ENCODE results near the gene VN1R5.
"Not testable (repeated sequence)": the region's sequence is repeated elsewhere in the genome, so short reads cannot be mapped to it uniquely, and the experiment has no call there.

Gene VN1R5

DNA sequence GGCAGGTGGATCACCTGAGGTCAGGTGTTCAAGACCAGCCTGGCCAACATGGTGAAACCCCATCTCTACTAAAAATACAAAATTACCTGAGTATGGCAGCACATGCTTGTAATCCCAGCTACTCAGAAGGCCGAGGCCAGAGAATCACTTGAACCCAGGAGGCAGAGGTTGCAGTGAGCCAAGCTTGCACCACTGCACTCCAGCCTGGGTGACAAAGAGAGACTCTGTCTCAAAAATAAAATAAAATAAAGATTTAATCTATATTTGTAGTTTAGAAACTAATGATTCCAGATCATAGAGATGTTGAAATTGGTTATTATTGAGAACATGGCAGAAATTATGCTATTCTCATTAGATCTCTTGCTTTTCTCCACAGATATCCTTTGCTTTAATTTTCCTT is at the start of gene VN1R5:
VN1R5 (plus strand) TSS at position 301 of the 400 bp plus-strand sequence.
- DNase-seq = not testable (repeated sequence)

DNA sequence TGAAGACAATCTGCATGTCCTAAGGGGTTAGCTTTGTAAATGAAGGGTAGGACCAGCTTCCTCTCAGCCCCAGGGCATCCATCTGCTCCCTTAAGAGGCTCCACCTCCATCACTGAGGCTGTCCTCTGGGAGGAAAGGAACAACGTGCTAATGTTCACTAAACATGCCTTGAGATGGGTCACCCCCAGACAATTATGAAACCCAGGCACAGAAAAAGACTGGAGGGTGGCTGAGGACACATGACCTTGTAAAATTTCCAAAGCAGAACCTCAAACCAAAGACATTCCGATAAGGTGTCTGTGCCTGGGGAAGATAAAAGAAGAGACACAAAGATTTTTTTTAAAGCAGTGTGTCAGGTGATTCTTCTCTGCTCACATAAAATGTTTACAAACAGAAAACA is 46.5 kb upstream of the VN1R5 start:
- DNase-seq = no peak

GRCh38 chr1:247210062-247210375 is 45.9 kb upstream of the VN1R5 start:
- no peak for DNase-seq

GRCh38 chr1:247210376-247211117 is 45.3 kb upstream of the VN1R5 start:
- peak; percentile 91 for DNase-seq

- DNase-seq = no peak
These were observed 44.5 kb upstream of the VN1R5 start for GRCh38 chr1:247211339-247211738.

- DNase-seq = no peak
These were observed 43.9 kb upstream of the VN1R5 start for GRCh38 chr1:247212012-247212411.

- DNase-seq = no peak
These were observed 43.0 kb upstream of the VN1R5 start for GRCh38 chr1:247212627-247213617.

DNA sequence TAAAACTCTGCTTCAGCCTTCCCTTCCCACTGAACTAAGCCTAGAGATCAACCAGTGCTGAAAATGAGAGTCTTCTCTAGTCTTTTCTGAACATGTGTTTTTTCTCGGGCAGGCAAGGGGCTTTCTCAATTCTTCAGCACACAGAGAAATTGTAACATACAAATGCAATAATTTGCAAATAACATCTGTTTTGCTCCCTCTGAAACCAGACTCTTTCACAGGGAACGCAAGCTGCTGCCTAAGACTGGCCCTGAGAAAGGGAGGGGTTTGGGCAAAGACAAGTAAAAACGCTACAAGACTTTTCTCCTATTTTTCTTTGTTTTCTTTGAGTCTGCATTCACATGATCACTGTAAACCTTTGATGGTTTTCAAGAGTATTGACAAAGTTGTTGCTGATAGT is 39.6 kb upstream of the VN1R5 start:
- no peak for DNase-seq

- no peak for DNase-seq
These were observed 37.7 kb upstream of the VN1R5 start for GRCh38 chr1:247218121-247218651.

- DNase-seq = not testable (repeated sequence)
These were observed 35.6 kb upstream of the VN1R5 start for GRCh38 chr1:247220280-247220679.

- no peak for DNase-seq
These were observed 33.0 kb upstream of the VN1R5 start for GRCh38 chr1:247222840-247223239.

DNA sequence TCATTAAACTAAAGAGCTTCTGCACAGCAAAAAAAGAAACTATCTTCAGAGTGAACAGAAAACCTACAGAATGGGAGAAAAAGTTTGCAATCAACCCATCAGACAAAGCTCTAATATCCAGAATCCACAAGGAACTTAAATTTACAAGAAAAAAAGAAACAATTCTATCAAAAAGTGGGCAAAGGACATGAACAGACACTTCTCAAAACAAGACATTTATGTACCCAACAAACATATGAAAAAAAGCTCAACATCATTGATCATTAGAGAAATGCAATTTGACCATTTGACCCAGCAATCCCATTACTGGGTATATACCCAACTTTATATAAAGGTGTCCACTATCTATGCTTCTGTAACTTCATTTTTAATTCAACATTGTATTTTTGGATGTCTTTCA is 31.1 kb upstream of the VN1R5 start:
- DNase-seq = no peak

- no peak for DNase-seq
These were observed 27.7 kb upstream of the VN1R5 start for GRCh38 chr1:247228133-247228532.

DNA sequence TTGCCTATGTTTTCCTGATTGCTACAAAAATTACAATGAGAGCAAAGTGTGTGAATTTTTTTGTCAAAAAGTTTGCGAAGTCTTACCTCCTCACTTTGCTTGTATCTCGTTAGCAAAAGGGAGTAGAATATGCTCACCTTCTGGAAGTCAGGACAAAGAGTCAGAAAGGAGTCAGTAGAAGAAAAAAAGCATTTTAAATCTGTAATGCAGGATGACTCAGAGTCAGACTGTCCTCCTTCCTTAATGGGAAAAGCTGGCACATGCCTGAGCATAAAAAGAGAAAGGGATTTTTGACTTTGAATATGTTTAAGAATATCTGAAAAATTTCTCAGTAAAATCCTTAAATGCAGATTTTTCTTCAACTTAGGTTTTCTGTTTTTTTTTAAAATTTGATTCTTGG is 14.2 kb upstream of the VN1R5 start:
- DNase-seq = no peak

DNA sequence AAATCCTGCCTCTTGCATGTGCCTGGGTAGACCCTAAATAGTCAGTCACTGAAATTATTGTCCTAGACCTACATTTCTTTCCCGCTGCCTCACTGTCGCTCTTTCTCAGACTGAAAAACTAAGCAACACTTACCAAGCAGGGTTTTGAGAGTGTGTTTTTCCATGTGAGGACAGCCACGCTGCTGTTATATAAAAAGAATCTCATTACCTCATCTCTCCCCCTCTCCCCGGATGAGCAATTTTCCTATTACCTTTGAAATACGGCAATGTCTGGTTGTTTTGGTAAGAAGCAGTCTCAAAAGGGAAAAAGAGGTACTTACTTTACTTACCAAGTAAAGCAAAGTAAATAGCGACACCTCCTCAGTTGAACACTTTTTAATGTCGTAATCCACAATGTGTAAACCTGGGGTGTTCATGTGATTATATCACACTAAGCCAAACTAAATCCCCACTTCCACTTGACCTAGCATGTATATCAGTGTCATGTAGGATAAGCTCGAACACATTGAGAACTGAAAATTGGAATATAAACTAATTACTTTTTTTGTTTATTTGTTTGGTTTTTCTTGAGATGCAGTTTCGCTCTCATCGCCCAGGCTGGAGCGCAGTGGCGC is 12.2 kb upstream of the VN1R5 start:
- no peak for DNase-seq

- no peak for DNase-seq
These were observed 9.4 kb upstream of the VN1R5 start for GRCh38 chr1:247246325-247247115.

DNA sequence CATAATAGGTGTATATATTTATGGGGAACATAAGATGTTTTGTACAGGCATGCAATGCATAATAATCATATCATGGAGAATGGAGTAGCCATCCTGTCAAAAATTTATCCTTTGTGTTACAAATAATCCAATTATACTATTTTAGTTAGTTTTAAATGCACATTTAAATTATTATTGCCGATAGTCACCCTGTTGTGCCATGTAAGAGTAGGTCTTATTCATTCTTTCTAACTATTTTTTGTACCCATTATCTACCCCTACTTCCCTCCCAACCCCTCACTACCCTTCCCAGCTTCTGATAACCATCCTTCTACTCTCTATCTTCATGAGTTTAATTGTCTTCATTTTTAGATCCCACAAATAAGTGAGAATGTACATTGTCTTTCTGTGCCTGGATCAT is 8.3 kb upstream of the VN1R5 start:
- no peak for DNase-seq

GRCh38 chr1:247266053-247266452 is 10.2 kb downstream of the VN1R5 start:
- no peak for DNase-seq

GRCh38 chr1:247268390-247269045 is 12.6 kb downstream of the VN1R5 start:
- DNase-seq = no peak

DNA sequence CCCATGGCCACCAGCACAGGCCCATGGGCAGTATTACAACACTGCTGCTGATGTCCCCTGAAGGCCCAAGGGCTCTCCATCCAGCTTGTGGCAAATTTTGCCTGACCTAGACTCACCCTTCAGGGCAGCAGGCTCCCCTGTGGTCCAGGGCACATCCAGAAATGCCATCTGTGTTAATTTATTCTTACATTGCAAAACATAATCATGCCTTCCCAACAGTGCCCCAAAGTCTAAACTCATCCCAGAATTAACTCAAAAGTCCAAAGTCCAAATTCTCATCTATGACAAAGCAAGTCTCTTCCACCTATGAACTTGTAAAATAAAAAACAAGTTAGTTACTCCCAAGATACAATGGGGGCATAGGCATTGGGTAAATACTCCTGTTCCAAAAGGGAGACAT is 13.3 kb downstream of the VN1R5 start:
- no peak for DNase-seq

- DNase-seq = no peak
These were observed 14.1 kb downstream of the VN1R5 start for GRCh38 chr1:247270003-247270402.

- no peak for DNase-seq
These were observed 17.1 kb downstream of the VN1R5 start for GRCh38 chr1:247273013-247273412.

All from activated T-cell treated with anti-CD3 and anti-CD28 coated beads for 4 hours (primary cell).